ENCODE results near the gene NEO1. TPM values are rescaled to one million over a fixed set of nuclear protein-coding genes. Genes with fewer than 3 reads are reported as not detected.
A peak's percentile ranks its signal among the peaks of the same experiment; 100 is the strongest.

NEO1 gene
- total and polyA plus RNA-seq, 2 of the 13 experiments (the other 11 are each of a cell fraction or from before 2014, with no cell fraction given), result 8.4 to 11.0 TPM

DNA sequence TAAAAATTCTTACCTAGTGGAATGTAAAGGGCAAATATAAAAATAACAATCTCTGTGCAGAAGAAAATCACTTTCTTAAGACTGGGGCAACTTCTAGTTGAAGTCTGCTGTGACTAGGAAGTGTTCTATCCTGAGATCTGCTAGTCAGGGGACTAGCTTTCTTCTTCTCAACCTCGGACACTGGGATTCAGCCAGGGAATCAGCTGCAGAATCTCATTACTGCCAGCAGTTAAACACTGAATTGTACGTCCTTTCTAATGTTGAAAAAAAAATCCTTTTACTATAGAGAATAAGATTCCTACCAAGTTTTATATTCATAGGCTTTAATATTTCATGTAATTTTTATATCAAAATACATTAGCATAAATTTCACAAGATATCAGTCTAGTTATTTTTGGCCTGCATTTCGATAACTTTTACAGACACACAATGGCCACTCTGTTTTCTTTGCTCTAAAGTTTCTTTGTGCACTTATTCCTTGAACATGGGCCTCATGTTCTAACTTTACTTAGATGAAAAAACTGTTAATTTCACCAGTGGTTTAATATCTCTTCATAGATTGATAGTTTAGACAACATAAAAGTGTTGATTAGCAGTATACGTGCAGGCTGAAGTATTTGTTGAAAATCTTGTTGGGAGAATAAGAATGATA lies 2.6 kb upstream of the NEO1 start:
- H3K4me3 ChIP-seq (replicated peaks in 1 of 3; ENCODE audit: insufficient read depth in 1 of 3, low read depth in 2 of 3, low read length in 3 of 3), result no peak overlapping the region
- WGBS (ENCODE audit: low lambda C conversion rate), result 45% methylated on average over 4 of the region's 4 CpGs
- ATAC-seq, result no peak
- peaks cover 14% of the 10 kb centered on the region for H3K4me1 ChIP-seq (ENCODE audit: insufficient read depth, low read length)
- H3K79me2 ChIP-seq (ENCODE audit: insufficient read depth, low read length), result no peaks in the 10 kb centered on the region
- no peaks in the 10 kb centered on the region for H3K36me3 ChIP-seq (replicated peaks in 1 of 2; ENCODE audit: control insufficient read depth in 1 of 2, insufficient read depth in 2 of 2, low read length in 2 of 2)
- ChIA-PET CTCF (ENCODE audit: low intra/inter-chr PET ratio, low total read pairs) (no interaction called here), POLR2A (no interaction called here)
- FAIRE-seq, result no peak
- H2AFZ ChIP-seq (ENCODE audit: low read length), result no peak overlapping the region
- H3K27ac ChIP-seq (ENCODE audit: extremely low read length, insufficient read depth, low read length), result no peak overlapping the region
- H3K27me3 ChIP-seq (ENCODE audit: control insufficient read depth in 1 of 2, insufficient read depth in 2 of 2, low read length in 2 of 2), result peaks cover 0 to 11% of the 10 kb centered on the region in 2 experiments; a peak in 2 of 5 replicates
- no peaks in the 10 kb centered on the region for H3K9me3 ChIP-seq (ENCODE audit: low read length)
- no TSS peak for BruUV-seq (replicated peaks)
- no peak overlapping the region for H3K4me2 ChIP-seq (ENCODE audit: low read depth, low read length)
- TF ChIP-seq CHCHD3 (CRISPR knock-in tag; IDR thresholded peaks at IDR 0.05), result no peak
- TF ChIP-seq, protein P1, sequence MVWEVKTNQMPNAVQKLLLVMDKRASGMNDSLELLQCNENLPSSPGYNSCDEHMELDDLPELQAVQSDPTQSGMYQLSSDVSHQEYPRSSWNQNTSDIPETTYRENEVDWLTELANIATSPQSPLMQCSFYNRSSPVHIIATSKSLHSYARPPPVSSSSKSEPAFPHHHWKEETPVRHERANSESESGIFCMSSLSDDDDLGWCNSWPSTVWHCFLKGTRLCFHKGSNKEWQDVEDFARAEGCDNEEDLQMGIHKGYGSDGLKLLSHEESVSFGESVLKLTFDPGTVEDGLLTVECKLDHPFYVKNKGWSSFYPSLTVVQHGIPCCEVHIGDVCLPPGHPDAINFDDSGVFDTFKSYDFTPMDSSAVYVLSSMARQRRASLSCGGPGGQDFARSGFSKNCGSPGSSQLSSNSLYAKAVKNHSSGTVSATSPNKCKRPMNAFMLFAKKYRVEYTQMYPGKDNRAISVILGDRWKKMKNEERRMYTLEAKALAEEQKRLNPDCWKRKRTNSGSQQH (CRISPR knock-in tag; IDR thresholded peaks at IDR 0.05; ENCODE audit: low read depth), result no peak
- TF ChIP-seq HNRNPL (IDR thresholded peaks at IDR 0.05; ENCODE audit: low read depth, low read length), result no peak
- no peaks in the 10 kb centered on the region for H4K20me1 ChIP-seq (ENCODE audit: insufficient read depth, low read length)
- intact Hi-C loops (cut with micrococcal nuclease; ENCODE audit: unreplicated experiment), result loop anchor here (5.0 kb wide), 1 partner anchor 267 kb away; the partner anchor contains the start of gene ADPGK
- in situ Hi-C loops (cut with HindIII; ENCODE audit: extremely low pct_ligation_motif_present, low pct_unique_long_range_greater_than_20kb), result no loop called here
- H3K9ac ChIP-seq (ENCODE audit: insufficient read depth, low read depth, low read length), result no peak overlapping the region
- no peak for DNase-seq (ENCODE audit: low spot score)

- CTCF ChIA-PET (ENCODE audit: low intra/inter-chr PET ratio, low total read pairs), result no interaction called here
- Histone ChIP-seq H3K79me2 (ENCODE audit: insufficient read depth, low read length) (no peaks in the 10 kb centered on the region), H3K9me3 (ENCODE audit: low read length) (no peaks in the 10 kb centered on the region), H3K4me1 (ENCODE audit: insufficient read depth, low read length) (peaks cover 14% of the 10 kb centered on the region), H3K27ac (ENCODE audit: extremely low read length, insufficient read depth, low read length) (no peak overlapping the region), H3K9ac (ENCODE audit: insufficient read depth, low read depth, low read length) (peak overlapping the region; percentile 76), H3K4me2 (ENCODE audit: low read depth, low read length) (peak overlapping the region; percentile 93), H2AFZ (ENCODE audit: low read length) (no peak overlapping the region), H3K4me3 (replicated peaks in 1 of 3; ENCODE audit: insufficient read depth in 1 of 3, low read depth in 2 of 3, low read length in 3 of 3) (peak overlapping the region; percentile 82 to 92 (median 88)), H3K27me3 (ENCODE audit: control insufficient read depth in 1 of 2, insufficient read depth in 2 of 2, low read length in 2 of 2) (peaks cover 0 to 11% of the 10 kb centered on the region in 2 experiments; a peak in 2 of 5 replicates), H4K20me1 (ENCODE audit: insufficient read depth, low read length) (no peaks in the 10 kb centered on the region), H3K36me3 (replicated peaks in 1 of 2; ENCODE audit: control insufficient read depth in 1 of 2, insufficient read depth in 2 of 2, low read length in 2 of 2) (no peaks in the 10 kb centered on the region)
- DNase-seq (ENCODE audit: low spot score) (no peak), FAIRE-seq (no peak), ATAC-seq (no peak)
- POLR2A ChIA-PET, result no interaction called here
- WGBS (ENCODE audit: low lambda C conversion rate), result 2% methylated on average over 10 of the region's 10 CpGs
- intact Hi-C loops (cut with micrococcal nuclease; ENCODE audit: unreplicated experiment), result loop anchor here (5.0 kb wide), 1 partner anchor 268 kb away; the partner anchor contains the start of gene ADPGK
- in situ Hi-C loops (cut with HindIII; ENCODE audit: extremely low pct_ligation_motif_present, low pct_unique_long_range_greater_than_20kb), result no loop called here
- no TSS peak for BruUV-seq (replicated peaks)
- TF ChIP-seq HCFC1 (IDR thresholded peaks at IDR 0.05; ENCODE audit: low read depth, low read length), result no peak
- peak; percentile 95 for TF ChIP-seq CBX2 (IDR thresholded peaks at IDR 0.05; ENCODE audit: low read depth, low read length)
- TF ChIP-seq CBX2 (CRISPR knock-in tag; IDR thresholded peaks at IDR 0.05; ENCODE audit: low read depth), result no peak
These were observed 1.5 kb upstream of the NEO1 start for GRCh38 chr15:73050561-73051295.
